Activated CD8-positive, alpha-beta T cell treated with anti-CD3 and anti-CD28 coated beads for 36 hours (primary cell): ENCODE measurements around the gene PTEN. TPM values are rescaled to one million over a fixed set of nuclear protein-coding genes. Genes with fewer than 3 reads are reported as not detected.

ENCODE experiments used
- ATAC-seq: fragments of 200-7000 bp; cut with Tn5 transposase; one replicate; pipeline ENCODE4 v1.10.0; 2021; ENCODE audit warnings: mild to moderate bottlenecking, moderate library complexity
- CTCF ChIA-PET: fragments of 350-600 bp; sonication (Branson Sonifier 250); formaldehyde crosslinking; loops from one replicate; lab custom pipeline; 2021; ENCODE audit warnings: antibody characterized with exemption; lab: Charles Lee
- POLR2A ChIA-PET: fragments of 350-600 bp; sonication (Branson Sonifier 250); formaldehyde crosslinking; loops from one replicate; lab custom pipeline; 2021; ENCODE audit warnings: antibody characterized with exemption; lab: Charles Lee
- DNase-seq: peaks from one replicate; pipeline ENCODE4 v3.0.0-alpha.2; 2020
- H3K27ac Mint-ChIP-seq: one replicate; pipeline ENCODE4 v1.8.0; 2021; ENCODE audit warnings: mild to moderate bottlenecking, mixed read lengths
- H3K27me3 Mint-ChIP-seq: one replicate; pipeline ENCODE4 v1.8.0; 2021; ENCODE audit warnings: mixed read lengths
- H3K36me3 Mint-ChIP-seq: one replicate; pipeline ENCODE4 v1.8.0; 2021; ENCODE audit warnings: low read depth, mixed read lengths
- H3K4me1 Mint-ChIP-seq: one replicate; pipeline ENCODE4 v1.8.0; 2021; ENCODE audit warnings: low read depth, mixed read lengths
- H3K4me3 Mint-ChIP-seq: one replicate; pipeline ENCODE4 v1.8.0; 2021; ENCODE audit warnings: mild to moderate bottlenecking, moderate library complexity, mixed read lengths
- H3K9me3 Mint-ChIP-seq: one replicate; pipeline ENCODE4 v1.8.0; 2021; ENCODE audit warnings: mixed read lengths
- CTCF ChIP-seq: fragments of 200-600 bp; IDR thresholded peaks from one replicate; pipeline ENCODE4 v1.8.0; 2022; ENCODE audit warnings: antibody characterized with exemption, mild to moderate bottlenecking
- intact Hi-C: fragments of 100-400 bp; cut with micrococcal nuclease; formaldehyde crosslinking; loops from one replicate; pipeline ENCODE4 v1.10.0; 2022
- total RNA-seq, 2 experiments: library from RNA; stranded (reverse); gene quantifications; one replicate each; pipeline ENCODE4 v1.2.3, GENCODE V29; 2021

Gene PTEN
- total RNA-seq, 2 experiments from 2014 or later, result 48.9 to 51.8 TPM

- Mint-ChIP-seq H3K4me1 (peaks cover 37% of the 10 kb centered on the region), H3K27me3 (no peaks in the 10 kb centered on the region), H3K9me3 (no peaks in the 10 kb centered on the region), H3K4me3 (peak overlapping the region; percentile 87), H3K36me3 (peaks cover 29% of the 10 kb centered on the region), H3K27ac (peak overlapping the region; percentile 93)
- DNase-seq (no peak), ATAC-seq (no peak)
- intact Hi-C loops, result loop anchor here (5.0 kb wide), 3 partner anchors 47 to 523 kb away; partner anchors contain the start of gene ATAD1
- POLR2A ChIA-PET, result interaction anchor here (1.1 to 3.9 kb wide), 4 partner anchors 46 to 227 kb away, joined by 3 to 28 read pairs (median 10); partner anchors contain the start of gene ATAD1
- CTCF ChIA-PET, result no interaction called here
- TF ChIP-seq CTCF, result no peak
These were observed 1.2 kb downstream of the PTEN start for GRCh38 chr10:87864496-87865059.

GRCh38 chr10:87865241-87865881, 1.9 kb downstream of the PTEN start:
- Mint-ChIP-seq H3K36me3 (peaks cover 29% of the 10 kb centered on the region), H3K4me3 (peak overlapping the region; percentile 87), H3K9me3 (no peaks in the 10 kb centered on the region), H3K27me3 (no peaks in the 10 kb centered on the region), H3K27ac (peak overlapping the region; percentile 93), H3K4me1 (peaks cover 38% of the 10 kb centered on the region)
- ChIA-PET POLR2A (interaction anchor here (0.6 to 1.0 kb wide), 2 partner anchors 47 to 53 kb away, joined by 4 read pairs; partner anchors contain the start of gene ATAD1), CTCF (interaction anchor here (1.0 to 1.9 kb wide), 4 partner anchors 9 to 718 kb away, joined by 3 to 7 read pairs (median 4); partner anchors contain the start of gene RNLS)
- no peak for TF ChIP-seq CTCF
- intact Hi-C loops, result loop anchor here (5.0 kb wide), 1 partner anchor 407 kb away; no protein-coding TSS in a partner anchor
- DNase-seq (no peak), ATAC-seq (no peak)

GRCh38 chr10:87866412-87866974, 3.1 kb downstream of the PTEN start:
- intact Hi-C loops, result loop anchor here (5.0 kb wide), 1 partner anchor 406 kb away; no protein-coding TSS in a partner anchor
- no peak for TF ChIP-seq CTCF
- ChIA-PET CTCF (interaction anchor here (1.4 to 1.9 kb wide), 3 partner anchors 10 to 248 kb away, joined by 3 to 7 read pairs (median 4); no protein-coding TSS in a partner anchor), POLR2A (no interaction called here)
- Mint-ChIP-seq H3K27ac (peak overlapping the region; percentile 36), H3K9me3 (no peaks in the 10 kb centered on the region), H3K36me3 (peaks cover 34% of the 10 kb centered on the region), H3K4me3 (peak overlapping the region; percentile 87), H3K27me3 (no peaks in the 10 kb centered on the region), H3K4me1 (peaks cover 39% of the 10 kb centered on the region)
- ATAC-seq (no peak), DNase-seq (no peak)

- Mint-ChIP-seq H3K27ac (no peak overlapping the region), H3K36me3 (peaks cover 36% of the 10 kb centered on the region), H3K9me3 (no peaks in the 10 kb centered on the region), H3K4me1 (peaks cover 41% of the 10 kb centered on the region), H3K27me3 (no peaks in the 10 kb centered on the region), H3K4me3 (peak overlapping the region; percentile 87)
- no peak for ATAC-seq
- intact Hi-C loops, result loop anchor here (5.0 kb wide), 1 partner anchor 405 kb away; no protein-coding TSS in a partner anchor
- no peak for DNase-seq
- CTCF ChIA-PET, result no interaction called here
- no peak for TF ChIP-seq CTCF
- POLR2A ChIA-PET, result interaction anchor here (0.7 to 1.0 kb wide), 2 partner anchors 50 to 199 kb away, joined by 3 to 4 read pairs; no protein-coding TSS in a partner anchor
These were observed 4.0 kb downstream of the PTEN start for GRCh38 chr10:87867453-87867852.
